ENCODE data around the gene DHX32.

DHX32 gene

GRCh38 chr10:125865120-125865519 lies 16.0 kb downstream of the DHX32 start:
- Histone ChIP-seq H3K27ac (replicated peaks; ENCODE audit: low read length) (no peak overlapping the region), H3K9me3 (replicated peaks in 1 of 2; ENCODE audit: control insufficient read depth in 2 of 2, insufficient read depth in 1 of 2, low read depth in 1 of 2, low read length in 2 of 2) (peaks cover 0 to 3% of the 10 kb centered on the region in 2 donors), H3K79me1 (ENCODE audit: low read depth, low read length) (no peaks in the 10 kb centered on the region), H3K14ac (ENCODE audit: low read length) (no peak overlapping the region), H4K8ac (ENCODE audit: low read depth, low read length) (no peak overlapping the region), H3K18ac (ENCODE audit: low read length) (no peak overlapping the region), H2AFZ (ENCODE audit: low read length) (no peak overlapping the region), H3K23ac (ENCODE audit: low read depth, low read length, poor library complexity) (no peak overlapping the region), H2BK5ac (ENCODE audit: low read length) (no peak overlapping the region), H2BK12ac (ENCODE audit: low read length) (no peak overlapping the region), H2BK15ac (ENCODE audit: low read length) (no peak overlapping the region), H3K9ac (ENCODE audit: low read depth, low read length, poor library complexity) (no peak overlapping the region), H2BK120ac (ENCODE audit: low read depth, low read length) (no peak overlapping the region), H3K4me1 (ENCODE audit: control insufficient read depth in 2 of 2, insufficient read depth in 1 of 2, low read depth in 1 of 2, low read length in 2 of 2) (no peaks in the 10 kb centered on the region), H3K36me3 (replicated peaks in 1 of 2; ENCODE audit: control insufficient read depth in 2 of 2, insufficient read depth in 2 of 2, low read length in 2 of 2) (peaks cover 18 to 55% of the 10 kb centered on the region in 2 donors), H3K4me2 (ENCODE audit: insufficient read depth, low read length, poor library complexity, severe bottlenecking) (no peak overlapping the region), H3K4me3 (ENCODE audit: low read length in 2 of 2) (no peak overlapping the region), H3K4ac (ENCODE audit: low read length) (no peak overlapping the region), H4K91ac (ENCODE audit: low read depth, low read length, poor library complexity) (no peak overlapping the region), H3K27me3 (ENCODE audit: control insufficient read depth in 3 of 3, insufficient read depth in 3 of 3, low read depth in 1 of 3, low read length in 3 of 3) (no peaks in the 10 kb centered on the region), H2AK5ac (ENCODE audit: low read depth, low read length) (no peak overlapping the region)
- WGBS, 2 donors (ENCODE audit: extremely low coverage in 2 of 2, insufficient read length in 2 of 2, insufficient replicate concordance in 1 of 2): no CpG with 5 or more reads among the region's 3 CpGs
- DNase-seq (ENCODE audit: low spot score): no peak

GRCh38 chr10:125859128-125859817 lies 21.8 kb downstream of the DHX32 start:
- no peak overlapping the region for H3K4me2 ChIP-seq (ENCODE audit: insufficient read depth, low read length, poor library complexity, severe bottlenecking)
- H2BK12ac ChIP-seq (ENCODE audit: low read length): no peak overlapping the region
- H2AFZ ChIP-seq (ENCODE audit: low read length): no peak overlapping the region
- peaks cover 0 to 3% of the 10 kb centered on the region in 2 donors for H3K9me3 ChIP-seq (replicated peaks in 1 of 2; ENCODE audit: control insufficient read depth in 2 of 2, insufficient read depth in 1 of 2, low read depth in 1 of 2, low read length in 2 of 2)
- no peaks in the 10 kb centered on the region for H3K4me1 ChIP-seq (ENCODE audit: control insufficient read depth in 2 of 2, insufficient read depth in 1 of 2, low read depth in 1 of 2, low read length in 2 of 2)
- H3K4me3 ChIP-seq (ENCODE audit: low read length in 2 of 2): no peak overlapping the region
- H3K9ac ChIP-seq (ENCODE audit: low read depth, low read length, poor library complexity): no peak overlapping the region
- H3K14ac ChIP-seq (ENCODE audit: low read length): no peak overlapping the region
- no peak overlapping the region for H4K8ac ChIP-seq (ENCODE audit: low read depth, low read length)
- no peak overlapping the region for H3K27ac ChIP-seq (replicated peaks; ENCODE audit: low read length)
- H3K27me3 ChIP-seq (ENCODE audit: control insufficient read depth in 3 of 3, insufficient read depth in 3 of 3, low read depth in 1 of 3, low read length in 3 of 3): no peaks in the 10 kb centered on the region
- no peak overlapping the region for H4K91ac ChIP-seq (ENCODE audit: low read depth, low read length, poor library complexity)
- no peak overlapping the region for H3K18ac ChIP-seq (ENCODE audit: low read length)
- no peak overlapping the region for H2BK15ac ChIP-seq (ENCODE audit: low read length)
- peaks cover 9 to 70% of the 10 kb centered on the region in 2 donors for H3K36me3 ChIP-seq (replicated peaks in 1 of 2; ENCODE audit: control insufficient read depth in 2 of 2, insufficient read depth in 2 of 2, low read length in 2 of 2)
- no peak overlapping the region for H2BK5ac ChIP-seq (ENCODE audit: low read length)
- WGBS, 2 donors (ENCODE audit: extremely low coverage in 2 of 2, insufficient read length in 2 of 2, insufficient replicate concordance in 1 of 2): no CpG with 5 or more reads among the region's 4 CpGs
- H3K4ac ChIP-seq (ENCODE audit: low read length): no peak overlapping the region
- no peak for DNase-seq (ENCODE audit: low spot score)
- no peak overlapping the region for H2BK120ac ChIP-seq (ENCODE audit: low read depth, low read length)
- H2AK5ac ChIP-seq (ENCODE audit: low read depth, low read length): no peak overlapping the region
- no peak overlapping the region for H3K23ac ChIP-seq (ENCODE audit: low read depth, low read length, poor library complexity)
- H3K79me1 ChIP-seq (ENCODE audit: low read depth, low read length): no peaks in the 10 kb centered on the region

GRCh38 chr10:125857185-125857760 lies 23.8 kb downstream of the DHX32 start:
- Histone ChIP-seq H2AFZ (ENCODE audit: low read length) (no peak overlapping the region), H3K18ac (ENCODE audit: low read length) (no peak overlapping the region), H2AK5ac (ENCODE audit: low read depth, low read length) (no peak overlapping the region), H3K4ac (ENCODE audit: low read length) (no peak overlapping the region), H4K91ac (ENCODE audit: low read depth, low read length, poor library complexity) (no peak overlapping the region), H2BK12ac (ENCODE audit: low read length) (no peak overlapping the region), H3K79me1 (ENCODE audit: low read depth, low read length) (no peaks in the 10 kb centered on the region), H3K23ac (ENCODE audit: low read depth, low read length, poor library complexity) (no peak overlapping the region), H3K9ac (ENCODE audit: low read depth, low read length, poor library complexity) (no peak overlapping the region), H4K8ac (ENCODE audit: low read depth, low read length) (no peak overlapping the region), H3K36me3 (replicated peaks in 1 of 2; ENCODE audit: control insufficient read depth in 2 of 2, insufficient read depth in 2 of 2, low read length in 2 of 2) (peaks cover 7 to 72% of the 10 kb centered on the region in 2 donors), H2BK5ac (ENCODE audit: low read length) (no peak overlapping the region), H3K9me3 (replicated peaks in 1 of 2; ENCODE audit: control insufficient read depth in 2 of 2, insufficient read depth in 1 of 2, low read depth in 1 of 2, low read length in 2 of 2) (peaks cover 0 to 1% of the 10 kb centered on the region in 2 donors), H2BK120ac (ENCODE audit: low read depth, low read length) (no peak overlapping the region), H3K4me3 (ENCODE audit: low read length in 2 of 2) (no peak overlapping the region), H3K4me1 (ENCODE audit: control insufficient read depth in 2 of 2, insufficient read depth in 1 of 2, low read depth in 1 of 2, low read length in 2 of 2) (no peaks in the 10 kb centered on the region), H3K27me3 (ENCODE audit: control insufficient read depth in 3 of 3, insufficient read depth in 3 of 3, low read depth in 1 of 3, low read length in 3 of 3) (no peaks in the 10 kb centered on the region), H3K27ac (replicated peaks; ENCODE audit: low read length) (no peak overlapping the region), H3K4me2 (ENCODE audit: insufficient read depth, low read length, poor library complexity, severe bottlenecking) (no peak overlapping the region), H3K14ac (ENCODE audit: low read length) (no peak overlapping the region), H2BK15ac (ENCODE audit: low read length) (no peak overlapping the region)
- no peak for DNase-seq (ENCODE audit: low spot score)
- no CpG with 5 or more reads among the region's 2 CpGs for WGBS, 2 donors (ENCODE audit: extremely low coverage in 2 of 2, insufficient read length in 2 of 2, insufficient replicate concordance in 1 of 2)

GRCh38 chr10:125852487-125852886 lies 28.6 kb downstream of the DHX32 start:
- Histone ChIP-seq H3K4me3 (ENCODE audit: low read length in 2 of 2) (no peak overlapping the region), H3K4me1 (ENCODE audit: control insufficient read depth in 2 of 2, insufficient read depth in 1 of 2, low read depth in 1 of 2, low read length in 2 of 2) (no peaks in the 10 kb centered on the region), H2BK5ac (ENCODE audit: low read length) (no peak overlapping the region), H3K27me3 (ENCODE audit: control insufficient read depth in 3 of 3, insufficient read depth in 3 of 3, low read depth in 1 of 3, low read length in 3 of 3) (no peaks in the 10 kb centered on the region), H4K8ac (ENCODE audit: low read depth, low read length) (no peak overlapping the region), H3K9ac (ENCODE audit: low read depth, low read length, poor library complexity) (no peak overlapping the region), H3K23ac (ENCODE audit: low read depth, low read length, poor library complexity) (no peak overlapping the region), H2AK5ac (ENCODE audit: low read depth, low read length) (no peak overlapping the region), H3K14ac (ENCODE audit: low read length) (no peak overlapping the region), H2BK15ac (ENCODE audit: low read length) (no peak overlapping the region), H2BK120ac (ENCODE audit: low read depth, low read length) (no peak overlapping the region), H3K9me3 (replicated peaks in 1 of 2; ENCODE audit: control insufficient read depth in 2 of 2, insufficient read depth in 1 of 2, low read depth in 1 of 2, low read length in 2 of 2) (peaks cover 0 to 1% of the 10 kb centered on the region in 2 donors), H3K18ac (ENCODE audit: low read length) (no peak overlapping the region), H3K27ac (replicated peaks; ENCODE audit: low read length) (no peak overlapping the region), H4K91ac (ENCODE audit: low read depth, low read length, poor library complexity) (no peak overlapping the region), H3K4me2 (ENCODE audit: insufficient read depth, low read length, poor library complexity, severe bottlenecking) (no peak overlapping the region), H3K4ac (ENCODE audit: low read length) (no peak overlapping the region), H2BK12ac (ENCODE audit: low read length) (no peak overlapping the region), H2AFZ (ENCODE audit: low read length) (no peak overlapping the region), H3K79me1 (ENCODE audit: low read depth, low read length) (no peaks in the 10 kb centered on the region), H3K36me3 (replicated peaks in 1 of 2; ENCODE audit: control insufficient read depth in 2 of 2, insufficient read depth in 2 of 2, low read length in 2 of 2) (peaks cover 22 to 86% of the 10 kb centered on the region in 2 donors)
- no peak for DNase-seq (ENCODE audit: low spot score)
- WGBS, 2 donors (ENCODE audit: extremely low coverage in 2 of 2, insufficient read length in 2 of 2, insufficient replicate concordance in 1 of 2): no CpG with 5 or more reads among the region's 7 CpGs

All from neuronal stem cell (in vitro differentiated cells).